KBM-7 (cell line): ENCODE results near the gene LKAAEAR1.
"Not testable (repeated sequence)": the region's sequence is repeated elsewhere in the genome, so short reads cannot be mapped to it uniquely, and the experiment has no call there.

Experiments used
- DNase-seq: peaks from one replicate; pipeline ENCODE4 v3.0.0-alpha.2; 2015
- in situ Hi-C: fragments of 300-500 bp; cut with MboI; formaldehyde crosslinking; loops from 2 replicates; pipeline ENCODE4 v1.14.3; 2020; ENCODE audit warnings: low sequenced_read_pairs, low pct_unique_long_range_greater_than_20kb, mixed read lengths

The LKAAEAR1 gene, protein sequence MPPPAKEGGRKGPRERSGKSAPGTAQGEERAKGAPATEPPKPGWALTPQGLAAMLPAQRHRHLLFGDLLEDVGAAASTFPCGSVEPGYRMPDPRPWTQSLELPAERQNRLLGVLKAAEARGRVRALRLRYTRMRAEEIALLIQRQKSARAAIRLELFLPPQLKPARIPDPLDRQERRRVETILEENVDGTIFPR

DNA sequence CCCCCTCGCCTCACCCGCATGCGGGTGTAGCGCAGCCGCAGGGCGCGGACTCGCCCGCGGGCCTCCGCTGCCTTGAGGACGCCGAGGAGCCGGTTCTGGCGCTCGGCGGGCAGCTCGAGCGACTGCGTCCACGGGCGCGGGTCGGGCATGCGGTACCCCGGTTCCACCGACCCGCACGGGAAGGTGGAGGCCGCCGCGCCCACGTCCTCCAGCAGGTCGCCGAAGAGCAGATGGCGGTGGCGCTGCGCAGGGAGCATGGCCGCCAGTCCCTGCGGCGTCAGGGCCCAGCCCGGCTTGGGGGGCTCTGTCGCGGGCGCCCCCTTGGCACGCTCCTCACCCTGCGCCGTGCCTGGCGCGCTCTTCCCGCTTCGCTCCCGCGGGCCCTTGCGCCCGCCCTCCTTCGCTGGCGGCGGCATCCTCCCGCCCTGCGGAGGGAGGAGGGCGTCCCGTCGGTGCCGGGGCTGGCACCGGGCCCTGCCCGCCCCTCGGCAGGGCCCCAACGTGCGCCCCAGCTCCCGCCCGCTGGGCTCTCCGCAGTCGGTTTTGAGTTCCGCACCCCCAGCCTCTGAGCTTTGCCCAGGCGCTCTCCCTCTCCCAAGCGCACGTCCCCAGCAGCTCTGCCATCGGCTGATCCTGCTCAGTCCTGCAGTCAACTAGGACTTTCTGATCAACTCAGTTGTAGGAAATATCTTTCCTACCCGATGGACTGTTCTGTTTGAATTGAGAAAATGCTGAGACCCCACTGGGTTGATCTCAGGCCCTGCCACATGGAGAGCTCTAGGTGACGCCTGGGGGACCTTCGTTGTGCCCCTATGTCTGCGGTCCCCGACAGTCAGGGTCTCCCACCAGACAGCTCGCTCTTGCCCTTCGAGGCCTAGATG lies at the start of gene LKAAEAR1:
Gene LKAAEAR1, minus strand, starts transcription at position 595 of the 881 bp plus-strand sequence. Its CDS starts 179 bp downstream, at position 416.
- in situ Hi-C loops: no loop called here
- DNase-seq: no peak

DNA sequence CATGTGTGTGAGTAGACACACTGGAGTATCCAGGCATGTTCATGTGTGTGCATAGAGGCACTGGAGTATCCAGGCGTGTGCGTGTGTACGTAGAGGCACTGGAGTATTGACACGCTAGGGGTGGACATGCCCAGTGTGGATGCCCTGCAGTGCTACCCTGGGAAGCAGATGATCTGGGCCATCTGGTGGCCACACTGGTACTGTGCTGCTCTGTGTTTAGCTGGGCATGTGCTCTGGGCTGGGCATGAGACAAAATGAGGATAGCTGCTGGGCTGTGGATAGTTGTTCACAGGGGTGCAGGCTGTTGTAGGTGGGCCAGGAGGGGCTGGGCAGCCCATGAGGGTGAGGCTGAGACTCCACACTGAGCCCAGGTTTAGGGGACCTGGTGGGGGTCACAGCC lies 47.2 kb upstream of the LKAAEAR1 start:
- no peak for DNase-seq
- in situ Hi-C loops: no loop called here

DNA sequence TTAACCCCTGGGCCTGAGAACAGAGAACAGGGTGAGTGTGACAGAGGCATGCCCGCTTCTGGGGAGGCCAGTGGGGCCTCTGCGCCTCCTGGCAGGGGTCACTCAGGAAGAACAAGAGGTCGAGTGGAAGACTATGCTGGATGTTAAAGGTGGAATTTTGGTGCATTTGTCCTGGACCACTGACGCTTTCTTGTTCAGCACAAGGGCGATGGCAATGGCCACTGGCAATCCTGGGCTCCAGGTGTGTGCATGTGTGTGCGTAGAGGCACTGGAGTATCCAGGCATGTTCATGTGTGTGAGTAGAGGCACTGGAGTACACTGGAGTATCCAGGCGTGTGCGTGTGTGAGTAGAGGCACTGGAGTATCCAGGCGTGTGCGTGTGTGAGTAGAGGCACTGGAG lies 46.7 kb upstream of the LKAAEAR1 start:
- no peak for DNase-seq
- in situ Hi-C loops: no loop called here

DNA sequence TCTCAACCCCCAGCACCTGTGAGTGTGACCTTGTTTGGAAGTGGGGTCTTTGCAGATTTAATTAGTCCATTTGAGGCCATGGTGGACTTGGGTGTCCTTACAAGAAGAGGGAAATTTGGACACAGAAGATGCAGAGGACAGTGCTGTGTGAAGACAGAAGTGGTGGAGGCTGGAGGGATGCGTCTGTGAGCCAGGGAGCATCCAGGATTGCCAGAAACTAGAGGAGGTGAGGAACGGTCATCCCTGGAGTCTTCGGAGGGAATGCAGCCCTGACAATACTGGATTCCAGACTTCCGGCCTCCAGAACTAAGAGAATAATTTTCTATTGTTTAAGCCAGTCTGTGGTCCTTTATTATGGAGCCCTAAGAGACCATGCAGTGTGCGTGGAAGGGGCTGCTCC lies 46.1 kb upstream of the LKAAEAR1 start:
- DNase-seq: no peak
- in situ Hi-C loops: no loop called here

DNA sequence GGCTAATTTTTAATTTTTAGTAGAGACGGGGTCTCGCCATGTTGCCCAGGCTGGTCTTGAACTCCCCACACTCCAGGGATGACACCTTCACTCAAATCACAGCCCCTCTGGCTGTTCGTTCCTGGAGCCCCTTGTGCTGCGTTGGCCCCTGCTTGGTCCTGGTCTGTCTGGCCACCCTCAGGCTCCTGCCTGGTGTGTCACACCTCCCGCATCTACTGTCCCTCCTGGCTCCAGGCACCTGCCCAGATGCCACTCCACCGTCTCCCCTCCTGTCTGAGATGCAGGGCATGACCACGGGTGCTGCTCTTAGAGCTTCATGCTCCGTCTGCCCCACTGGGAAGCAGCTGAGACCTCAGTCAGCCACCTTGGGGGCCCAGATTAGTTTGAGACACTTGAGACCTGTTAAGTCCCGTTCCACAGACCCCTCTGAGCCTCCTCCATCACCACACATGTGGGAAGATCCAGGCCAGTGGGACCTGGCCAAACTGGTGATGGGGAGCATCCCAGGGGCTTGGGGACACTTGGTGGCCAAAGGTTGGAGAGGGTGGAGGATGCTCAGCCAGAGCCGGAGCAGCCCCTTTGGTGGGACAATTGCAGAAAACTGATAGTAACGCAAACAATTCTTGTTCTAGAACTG lies 45.1 kb upstream of the LKAAEAR1 start:
- DNase-seq: no peak
- in situ Hi-C loops: no loop called here

DNA sequence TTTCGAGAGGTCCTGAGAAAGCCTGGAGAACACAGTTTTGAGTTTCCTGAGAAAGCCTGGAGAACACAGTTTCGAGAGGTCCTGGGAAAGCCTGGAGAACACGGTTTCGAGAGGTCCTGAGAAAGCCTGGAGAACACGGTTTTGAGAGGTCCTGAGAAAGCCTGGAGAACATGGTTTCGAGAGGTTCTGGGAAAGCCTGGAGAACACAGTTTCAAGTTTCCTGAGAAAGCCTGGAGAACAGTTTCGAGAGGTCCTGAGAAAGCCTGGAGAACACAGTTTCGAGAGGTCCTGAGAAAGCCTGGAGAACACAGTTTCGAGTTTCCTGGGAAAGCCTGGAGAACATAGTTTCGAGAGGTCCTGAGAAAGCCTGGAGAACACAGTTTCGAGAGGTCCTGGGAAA lies 39.3 kb upstream of the LKAAEAR1 start:
- in situ Hi-C loops: not testable (repeated sequence)

DNA sequence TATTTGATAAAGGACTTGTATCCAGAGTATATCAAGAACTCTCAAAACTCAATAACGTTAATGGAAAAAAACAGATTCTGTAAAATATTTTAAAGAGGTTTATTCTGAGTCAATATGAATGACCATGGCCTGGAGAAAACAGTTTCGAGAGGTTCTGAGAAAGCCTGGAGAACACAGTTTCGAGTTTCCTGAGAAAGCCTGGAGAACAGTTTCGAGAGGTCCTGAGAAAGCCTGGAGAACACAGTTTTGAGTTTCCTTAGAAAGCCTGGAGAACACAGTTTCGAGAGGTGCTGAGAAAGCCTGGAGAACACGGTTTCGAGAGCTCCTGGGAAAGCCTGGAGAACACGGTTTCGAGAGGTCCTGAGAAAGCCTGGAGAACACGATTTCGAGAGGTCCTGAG lies 38.7 kb upstream of the LKAAEAR1 start:
- in situ Hi-C loops, DNase-seq: not testable (repeated sequence)

More for the DNA sequence above, 39.3 kb upstream of the LKAAEAR1 start:
- DNase-seq: not testable (repeated sequence)

DNA sequence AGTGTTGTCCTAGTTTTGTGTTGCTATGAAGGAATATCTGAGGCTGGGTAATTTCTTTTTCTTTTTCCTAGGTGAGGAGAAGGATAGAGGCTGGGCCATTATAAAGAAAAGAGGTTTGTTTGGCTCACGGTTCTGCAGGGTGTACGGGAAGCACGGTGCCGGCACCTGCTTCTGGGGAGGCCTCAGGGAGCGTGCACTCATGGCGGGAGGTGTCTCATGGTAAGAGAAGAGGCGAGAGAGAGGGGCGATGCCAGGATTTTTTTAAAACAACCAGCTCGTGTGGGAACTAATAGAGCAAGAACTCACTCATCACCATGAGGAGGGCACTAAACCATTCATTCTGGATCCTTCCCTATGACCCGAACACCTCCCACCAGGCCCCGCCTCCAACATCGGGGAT lies 37.4 kb upstream of the LKAAEAR1 start:
- in situ Hi-C loops: no loop called here

DNA sequence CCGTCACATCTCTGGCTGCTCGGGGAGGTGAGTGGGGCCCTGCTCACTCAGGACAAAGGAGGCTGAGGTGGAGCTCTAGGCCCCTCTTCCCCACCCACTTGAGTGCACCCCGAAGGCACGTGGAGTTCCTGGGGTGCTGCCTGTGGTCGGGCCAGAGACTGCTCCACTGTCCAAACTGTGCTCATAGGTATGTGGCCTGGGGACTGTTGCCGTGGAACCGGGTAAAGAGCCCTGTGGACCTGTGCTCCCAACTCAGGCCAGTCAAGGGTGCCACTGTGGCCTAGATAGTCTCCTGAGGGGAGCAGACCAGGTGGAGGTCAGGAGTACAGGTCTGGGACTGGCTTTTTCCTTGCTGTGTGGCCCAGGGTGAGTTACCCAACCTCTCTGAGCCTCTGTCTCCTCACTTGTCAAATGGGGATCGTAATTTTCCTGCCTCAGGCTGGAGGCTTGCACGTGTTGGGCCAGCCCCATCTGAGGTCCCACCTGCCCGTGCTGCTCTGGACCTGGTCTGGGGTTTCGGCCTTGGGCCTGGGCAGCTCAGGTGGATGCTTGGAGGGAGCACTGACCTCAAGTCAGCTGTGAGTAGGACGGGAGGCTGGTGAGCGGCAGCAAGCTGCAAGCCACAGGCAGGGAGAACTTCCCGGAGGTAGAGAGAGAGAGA lies 35.6 kb upstream of the LKAAEAR1 start:
- in situ Hi-C loops: no loop called here
- no peak for DNase-seq

More for the DNA sequence above, 37.4 kb upstream of the LKAAEAR1 start:
- no peak for DNase-seq

DNA sequence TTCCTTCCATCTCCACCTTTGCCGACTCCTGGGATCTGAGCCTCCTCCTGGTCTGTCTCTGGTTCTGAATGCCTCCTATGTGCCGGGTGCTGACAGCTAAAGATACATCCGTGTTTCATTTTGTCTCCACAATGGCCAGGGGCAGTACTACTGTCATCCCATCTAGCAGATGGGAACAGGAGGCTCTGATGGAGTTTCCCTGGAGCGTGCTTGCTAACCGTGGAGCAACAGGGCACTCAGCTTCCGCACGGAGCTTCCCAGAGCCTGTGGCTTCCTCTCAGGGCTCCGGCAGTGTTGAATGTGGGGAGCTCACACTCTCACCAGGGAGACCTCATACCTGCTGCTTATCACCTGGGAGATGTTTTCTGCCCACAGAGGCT lies 35.1 kb upstream of the LKAAEAR1 start:
- in situ Hi-C loops: no loop called here

DNA sequence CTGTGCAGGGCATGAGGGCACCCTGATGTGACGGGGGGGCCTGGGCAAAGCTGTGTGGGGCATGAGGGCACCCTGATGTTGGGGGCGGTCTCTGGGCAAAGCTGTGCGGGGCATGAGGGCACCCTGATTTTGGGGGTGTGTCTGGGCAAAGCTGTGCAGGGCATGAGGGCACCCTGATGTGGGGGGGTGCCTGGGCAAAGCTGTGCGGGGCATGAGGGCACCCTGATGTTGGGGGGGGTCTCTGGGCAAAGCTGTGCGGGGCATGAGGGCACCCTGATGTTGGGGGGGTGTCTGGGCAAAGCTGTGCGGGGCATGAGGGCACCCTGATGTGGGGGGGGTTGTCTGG lies 33.2 kb upstream of the LKAAEAR1 start:
- DNase-seq, in situ Hi-C loops: not testable (repeated sequence)

More for the DNA sequence above, 35.1 kb upstream of the LKAAEAR1 start:
- no peak for DNase-seq

DNA sequence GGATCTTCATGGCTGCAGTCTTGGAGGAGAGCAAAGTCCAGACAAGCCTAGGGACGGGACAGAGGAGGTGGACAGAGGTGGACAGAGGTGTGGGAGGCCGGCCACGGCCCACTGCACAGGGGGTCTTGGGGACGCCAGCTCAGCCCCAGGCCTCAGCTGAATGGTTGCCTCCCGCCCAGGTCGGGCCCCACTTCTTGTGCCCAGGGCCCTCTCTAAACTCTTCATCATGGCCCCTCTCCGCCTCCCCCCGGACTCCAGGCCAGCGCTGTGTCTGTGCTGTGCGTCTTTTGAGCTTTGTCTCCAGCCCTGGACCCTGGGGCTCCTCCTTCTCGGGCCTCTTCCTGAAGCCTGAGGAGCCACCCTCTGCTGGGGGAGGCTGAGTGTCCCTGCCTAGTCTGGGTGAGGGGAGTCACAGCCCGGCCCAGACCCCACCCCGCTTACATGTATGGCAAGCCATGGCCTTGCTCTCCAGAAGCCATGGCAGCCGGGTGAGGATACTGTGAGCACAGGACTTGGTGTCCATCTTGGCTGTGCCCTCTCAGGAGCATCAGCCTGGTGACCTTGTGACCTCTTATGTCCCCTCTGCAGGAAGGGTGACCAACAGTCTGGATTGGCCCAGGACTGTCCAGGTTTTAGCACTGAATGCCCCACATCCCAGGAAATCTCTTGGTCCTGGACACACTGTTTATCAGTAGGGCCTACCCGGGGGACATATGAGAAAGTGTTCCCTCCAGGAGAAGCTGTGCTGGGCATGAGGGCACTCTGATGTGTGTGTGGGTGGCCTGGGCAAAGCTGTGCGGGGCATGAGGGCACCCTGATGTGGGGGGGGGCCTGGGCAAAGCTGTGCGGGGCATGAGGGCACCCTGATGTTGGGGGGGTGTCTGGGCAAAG lies 32.6 kb upstream of the LKAAEAR1 start:
- in situ Hi-C loops: no loop called here
- DNase-seq: no peak

DNA sequence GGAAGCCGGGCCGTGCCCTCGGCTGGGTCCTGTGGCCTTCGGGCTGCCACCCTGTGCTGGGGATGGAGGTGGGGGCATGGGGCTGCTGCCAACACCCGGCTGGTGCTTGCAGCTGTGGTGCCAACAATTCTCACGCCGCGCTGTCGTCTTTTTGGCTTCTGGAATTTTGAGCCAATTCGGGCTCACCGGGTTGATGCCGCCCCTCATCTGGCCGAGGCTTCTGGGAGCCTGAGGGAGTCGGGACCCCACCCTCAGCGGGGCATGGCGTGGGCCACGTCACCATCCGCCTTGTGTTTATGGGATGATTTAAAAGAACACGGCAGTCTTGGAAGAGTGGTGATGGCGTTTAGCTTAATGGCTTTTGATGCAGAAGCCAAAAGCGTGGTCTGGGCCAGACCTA lies 31.8 kb upstream of the LKAAEAR1 start:
- in situ Hi-C loops: no loop called here
- no peak for DNase-seq

DNA sequence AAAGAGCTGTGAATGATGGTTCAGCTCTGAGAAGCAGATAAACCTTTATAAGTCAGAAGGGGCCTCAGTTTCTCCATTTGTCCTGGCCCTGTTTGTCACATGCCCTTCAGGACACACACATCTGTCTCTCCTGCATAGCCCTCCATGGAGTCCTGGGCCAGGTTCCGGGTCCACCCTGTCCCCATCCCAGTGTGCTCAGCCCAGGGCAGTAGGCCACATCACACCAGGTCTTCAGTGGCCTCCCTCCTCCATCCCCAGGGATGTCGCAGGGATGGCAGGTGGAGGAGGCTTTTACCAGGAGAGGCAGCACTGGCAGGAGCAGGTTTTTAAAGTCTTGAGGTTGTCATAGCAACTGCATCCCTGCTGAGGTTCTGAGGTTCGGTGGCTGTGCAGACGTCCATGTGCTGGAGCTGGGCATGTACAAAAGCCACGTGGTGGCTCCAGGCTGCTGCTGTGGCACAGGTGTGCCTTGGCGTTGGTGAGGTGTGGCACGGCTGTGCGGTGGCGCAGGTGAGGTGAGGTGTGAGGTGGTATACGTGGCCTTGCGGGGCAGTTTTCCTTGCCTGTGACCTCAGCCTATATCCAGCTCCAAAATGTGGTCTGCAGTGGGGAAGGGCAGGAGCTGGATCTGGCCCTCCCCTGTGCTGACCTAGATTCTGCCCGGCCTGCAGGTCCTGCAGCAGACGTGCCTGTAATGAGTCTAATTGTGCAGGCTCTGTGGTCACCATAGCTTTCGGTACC lies 31.1 kb upstream of the LKAAEAR1 start:
- DNase-seq: no peak
- in situ Hi-C loops: no loop called here

DNA sequence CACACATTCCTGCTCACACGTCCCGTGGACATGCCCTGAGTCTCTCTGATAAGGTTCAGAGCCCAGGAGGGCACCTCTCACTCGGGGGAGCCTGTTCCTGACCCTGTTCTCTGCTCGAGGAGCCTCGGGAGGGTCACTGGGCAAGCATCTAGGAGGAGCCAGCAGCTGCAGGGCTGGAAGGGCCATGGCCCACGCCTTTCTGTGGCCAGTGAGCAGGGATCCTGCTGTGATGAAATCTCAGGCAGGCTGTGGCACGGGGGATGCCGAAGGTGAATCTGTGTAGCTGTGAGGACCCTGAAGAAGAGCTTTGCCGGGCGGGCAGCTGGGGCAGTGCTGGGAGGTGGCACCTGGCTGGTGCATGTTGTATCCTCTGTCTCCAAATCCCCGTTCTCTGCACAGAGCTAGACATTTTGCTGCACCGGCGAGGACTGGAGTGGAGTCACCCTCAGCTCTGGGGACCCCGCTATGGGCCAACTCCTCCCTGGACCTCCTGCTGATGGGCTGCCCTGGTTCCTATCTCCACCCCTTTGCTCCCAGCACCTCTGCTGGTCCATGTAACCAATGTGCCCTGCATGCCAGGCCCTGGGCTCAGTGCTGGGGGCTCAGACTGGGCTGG lies 30.3 kb upstream of the LKAAEAR1 start:
- in situ Hi-C loops: no loop called here
- no peak for DNase-seq

DNA sequence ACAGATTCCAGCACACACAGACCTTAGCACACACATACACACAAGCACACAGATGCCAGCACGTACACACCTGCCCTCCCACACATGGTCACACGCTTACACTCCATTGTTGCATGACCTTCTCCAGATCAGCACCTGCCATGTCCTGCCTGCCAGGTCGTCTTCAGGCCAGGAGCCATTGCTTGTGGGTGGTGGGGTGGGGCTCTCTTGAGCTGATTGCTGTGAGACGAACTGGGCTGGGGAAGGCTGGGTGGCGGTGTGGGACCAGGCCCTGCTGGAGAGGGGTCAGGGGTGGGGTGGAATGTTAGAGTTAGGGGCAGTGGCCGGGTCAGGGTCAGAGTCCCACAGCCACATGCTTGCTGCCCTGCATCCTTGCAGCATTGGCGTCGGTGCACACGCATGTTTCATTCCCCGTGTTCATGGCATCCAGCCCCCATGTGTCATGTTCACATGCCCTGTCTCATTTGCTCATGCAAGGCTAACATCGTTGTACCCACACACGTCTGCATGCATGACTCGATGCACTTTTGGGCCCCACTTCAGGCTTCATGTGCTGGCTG lies 29.7 kb upstream of the LKAAEAR1 start:
- no peak for DNase-seq
- in situ Hi-C loops: no loop called here

DNA sequence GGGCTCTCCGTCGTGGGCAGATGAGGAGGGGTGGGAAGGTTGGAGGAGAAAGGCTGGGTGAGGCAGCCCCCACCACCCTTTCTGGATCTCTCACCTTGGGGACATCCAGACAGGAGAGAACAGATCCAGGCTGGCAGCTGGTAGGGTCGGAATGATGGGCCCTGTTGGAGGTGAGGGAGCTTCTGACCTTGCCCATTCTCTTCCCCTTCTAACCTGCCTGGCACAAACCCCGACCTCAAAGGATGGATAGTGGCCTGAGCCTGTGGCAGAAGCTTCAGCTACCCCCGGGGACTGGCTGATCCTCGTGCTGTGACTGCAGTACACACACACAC lies 29.2 kb upstream of the LKAAEAR1 start:
- in situ Hi-C loops: no loop called here
- DNase-seq: no peak
